CD14-positive monocyte (primary cell): ENCODE results near the gene CYBRD1. TPM values are rescaled to one million over a fixed set of nuclear protein-coding genes. Genes with fewer than 3 reads are reported as not detected.

Experiments
- DNase-seq, 3 donors: peaks; one replicate each; pipeline ENCODE4 v3.0.0-alpha.2; 2011 to 2022
- H2AFZ ChIP-seq: 2 replicates; pipeline ENCODE4 v1.6.0; 2012; ENCODE audit warnings: mild to moderate bottlenecking, low read depth, low read length, inconsistent platforms; ENCODE audit not compliant: insufficient read depth, poor library complexity, severe bottlenecking
- H3K27ac ChIP-seq, 2 donors: 1 replicate in 1 of 2; 2 replicates in 1 of 2; pipeline ENCODE4 v1.5.1; 2012 to 2013; ENCODE audit warnings: low read length in 2 of 2, control low read depth in 1 of 2, inconsistent platforms in 1 of 2, low read depth in 1 of 2, mild to moderate bottlenecking in 1 of 2
- H3K27me3 ChIP-seq, 2 donors: one replicate each; pipeline versions ENCODE4 v1.6.0 to v1.6.1; 2011 to 2013; ENCODE audit warnings: low read length in 2 of 2; ENCODE audit not compliant: control insufficient read depth in 2 of 2, insufficient read depth in 2 of 2
- H3K36me3 ChIP-seq, 2 donors: replicated peaks in 1 of 2; 1 replicate in 1 of 2; 2 replicates in 1 of 2; pipeline versions ENCODE4 v1.5.1 to v1.6.1; 2012 to 2013; ENCODE audit warnings: low read length in 2 of 2, control low read depth in 1 of 2, inconsistent platforms in 1 of 2, mild to moderate bottlenecking in 1 of 2; ENCODE audit not compliant: insufficient read depth in 2 of 2, control insufficient read depth in 1 of 2
- H3K4me1 ChIP-seq, 2 donors: 1 replicate in 1 of 2; 2 replicates in 1 of 2; pipeline versions ENCODE4 v1.5.1 to v1.6.1; 2012 to 2013; ENCODE audit warnings: low read length in 2 of 2, control low read depth in 1 of 2, inconsistent platforms in 1 of 2, mild to moderate bottlenecking in 1 of 2, moderate library complexity in 1 of 2; ENCODE audit not compliant: insufficient read depth in 2 of 2, control insufficient read depth in 1 of 2
- H3K4me2 ChIP-seq: replicated peaks from 2 replicates; pipeline ENCODE3; 2012; ENCODE audit warnings: low read length, moderate library complexity, mild to moderate bottlenecking; ENCODE audit not compliant: poor library complexity, severe bottlenecking; ENCODE audit errors: extremely low read depth
- H3K4me3 ChIP-seq, 3 experiments: fragments of 200-600 bp in 1 of 3; sonication (generic) in 1 of 3; replicated peaks in 1 of 3; 1 replicate in 2 of 3; 2 replicates in 1 of 3; pipeline ENCODE4 v1.5.1; 2011 to 2013; ENCODE audit warnings: low read length in 3 of 3, mild to moderate bottlenecking in 3 of 3, control low read depth in 2 of 3, low read depth in 2 of 3, inconsistent platforms in 1 of 3, moderate library complexity in 1 of 3
- H3K79me2 ChIP-seq: 2 replicates; pipeline ENCODE4 v1.6.0; 2012; ENCODE audit warnings: mild to moderate bottlenecking, control low read depth, inconsistent platforms, low read length, moderate library complexity; ENCODE audit not compliant: insufficient read depth
- H3K9ac ChIP-seq: 2 replicates; pipeline ENCODE4 v1.6.0; 2017; ENCODE audit warnings: low read length, mild to moderate bottlenecking; ENCODE audit not compliant: insufficient read depth, poor library complexity, severe bottlenecking
- H3K9me3 ChIP-seq, 2 donors: replicated peaks in 1 of 2; 1 replicate in 1 of 2; 2 replicates in 1 of 2; pipeline versions ENCODE4 v1.5.1 to v1.6.1; 2012 to 2013; ENCODE audit warnings: low read length in 2 of 2, control low read depth in 1 of 2; ENCODE audit not compliant: control insufficient read depth in 1 of 2, insufficient read depth in 1 of 2
- H4K20me1 ChIP-seq: 2 replicates; pipeline ENCODE4 v1.6.0; 2012; ENCODE audit warnings: mild to moderate bottlenecking, low read length, control low read depth, moderate library complexity; ENCODE audit not compliant: insufficient read depth
- H3K27ac Mint-ChIP-seq, 7 donors: one replicate each; pipeline ENCODE4 v1.8.0; 2020; ENCODE audit warnings: mild to moderate bottlenecking in 7 of 7, mixed read lengths in 7 of 7, moderate library complexity in 6 of 7, inconsistent platforms in 2 of 7
- H3K27me3 Mint-ChIP-seq, 3 donors: one replicate each; pipeline ENCODE4 v1.8.0; 2021 to 2022; ENCODE audit warnings: low read depth in 3 of 3, mild to moderate bottlenecking in 3 of 3, mixed read lengths in 3 of 3, moderate library complexity in 3 of 3, inconsistent platforms in 1 of 3
- H3K36me3 Mint-ChIP-seq, 2 donors: one replicate each; pipeline ENCODE4 v1.8.0; 2020; ENCODE audit warnings: mixed read lengths in 2 of 2, inconsistent platforms in 1 of 2, mild to moderate bottlenecking in 1 of 2
- H3K4me1 Mint-ChIP-seq: one replicate; pipeline ENCODE4 v1.8.0; 2020; ENCODE audit warnings: mild to moderate bottlenecking, mixed read lengths
- H3K4me3 Mint-ChIP-seq, 2 donors: one replicate each; pipeline ENCODE4 v1.8.0; 2020; ENCODE audit warnings: mild to moderate bottlenecking in 2 of 2, mixed read lengths in 2 of 2, moderate library complexity in 1 of 2
- H3K9me3 Mint-ChIP-seq, 7 donors: one replicate each; pipeline ENCODE4 v1.8.0; 2020 to 2022; ENCODE audit warnings: mixed read lengths in 7 of 7, mild to moderate bottlenecking in 6 of 7, moderate library complexity in 6 of 7, inconsistent platforms in 2 of 7
- WGBS: methylation state at CpG from one replicate; pipeline ENCODE4 v1.1.5; 2013; ENCODE audit warnings: missing lambda C conversion rate; ENCODE audit not compliant: insufficient coverage; 5-methylcytosine and 5-hydroxymethylcytosine counted together
- intact Hi-C, 2 donors: fragments of 100-400 bp; cut with micrococcal nuclease; formaldehyde crosslinking; loops; one replicate each; pipeline versions ENCODE4 v1.15.0 to v1.15.1; 2023
- polyA plus RNA-seq, 3 donors: library from polyadenylated mRNA; depleted of rRNA in 1 of 3; unstranded in 2 of 3; stranded (reverse) in 1 of 3; fragments of 300-500 nt in 2 of 3; fragments of >200 nt in 1 of 3; fragmentation: Illumina TruSeq in 2 of 3; gene quantifications; 1 replicate in 2 of 3; 2 replicates in 1 of 3; pipeline ENCODE4 v1.2.3, GENCODE V29; 2012 to 2021
- TF ChIP-seq, protein P1 (sequence below): fragments of 200-600 bp; IDR thresholded peaks from one replicate; pipeline ENCODE4 v1.8.0; 2022; ENCODE audit warnings: antibody characterized with exemption, mild to moderate bottlenecking

Gene CYBRD1
- polyA plus RNA-seq, 3 donors: 21.7 to 61.0 (median 47.3) TPM

DNA sequence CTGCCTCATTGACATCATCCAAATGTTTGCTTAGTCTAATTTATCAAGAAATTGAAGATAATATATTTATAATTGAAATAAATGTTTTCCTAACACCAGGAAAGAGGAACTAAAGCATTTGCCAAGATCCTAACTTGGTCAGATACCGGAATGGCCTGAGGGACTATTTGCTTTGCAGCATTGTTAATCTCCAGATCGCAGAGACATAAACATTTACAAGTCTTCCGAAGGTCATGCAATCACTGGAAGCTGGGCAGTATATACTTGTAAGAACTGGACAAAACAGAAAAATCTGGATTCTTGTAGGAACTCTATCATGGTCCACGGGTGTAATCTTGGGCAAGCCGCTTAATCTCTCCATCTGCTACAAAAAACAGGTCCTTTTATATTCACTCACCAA lies 42.2 kb downstream of the CYBRD1 start:
- Histone ChIP-seq H3K36me3 (no peaks in the 10 kb centered on the region), H3K4me3 (no peak overlapping the region), H2AFZ (no peak overlapping the region), H3K9me3 (peaks cover 8 to 11% of the 10 kb centered on the region in 2 donors), H3K4me2 (no peak overlapping the region), H4K20me1 (no peaks in the 10 kb centered on the region), H3K4me1 (no peaks in the 10 kb centered on the region), H3K79me2 (no peaks in the 10 kb centered on the region), H3K27ac (no peak overlapping the region), H3K27me3 (no peaks in the 10 kb centered on the region), H3K9ac (no peak overlapping the region)
- H3K27me3 Mint-ChIP-seq: peaks cover 0 to 6% (median 2%) of the 10 kb centered on the region in 3 donors
- TF ChIP-seq, protein P1, sequence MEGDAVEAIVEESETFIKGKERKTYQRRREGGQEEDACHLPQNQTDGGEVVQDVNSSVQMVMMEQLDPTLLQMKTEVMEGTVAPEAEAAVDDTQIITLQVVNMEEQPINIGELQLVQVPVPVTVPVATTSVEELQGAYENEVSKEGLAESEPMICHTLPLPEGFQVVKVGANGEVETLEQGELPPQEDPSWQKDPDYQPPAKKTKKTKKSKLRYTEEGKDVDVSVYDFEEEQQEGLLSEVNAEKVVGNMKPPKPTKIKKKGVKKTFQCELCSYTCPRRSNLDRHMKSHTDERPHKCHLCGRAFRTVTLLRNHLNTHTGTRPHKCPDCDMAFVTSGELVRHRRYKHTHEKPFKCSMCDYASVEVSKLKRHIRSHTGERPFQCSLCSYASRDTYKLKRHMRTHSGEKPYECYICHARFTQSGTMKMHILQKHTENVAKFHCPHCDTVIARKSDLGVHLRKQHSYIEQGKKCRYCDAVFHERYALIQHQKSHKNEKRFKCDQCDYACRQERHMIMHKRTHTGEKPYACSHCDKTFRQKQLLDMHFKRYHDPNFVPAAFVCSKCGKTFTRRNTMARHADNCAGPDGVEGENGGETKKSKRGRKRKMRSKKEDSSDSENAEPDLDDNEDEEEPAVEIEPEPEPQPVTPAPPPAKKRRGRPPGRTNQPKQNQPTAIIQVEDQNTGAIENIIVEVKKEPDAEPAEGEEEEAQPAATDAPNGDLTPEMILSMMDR: no peak
- peaks cover 6% of the 10 kb centered on the region for H3K4me1 Mint-ChIP-seq
- no peak for DNase-seq
- H3K4me3 Mint-ChIP-seq: no peak overlapping the region
- H3K36me3 Mint-ChIP-seq: peaks cover 0 to 9% of the 10 kb centered on the region in 2 donors
- peaks cover 8 to 15% (median 12%) of the 10 kb centered on the region in 7 donors for H3K9me3 Mint-ChIP-seq
- WGBS: 92% methylated on average over 2 of the region's 5 CpGs
- no peak overlapping the region for H3K27ac Mint-ChIP-seq
- intact Hi-C loops: no loop called here

DNA sequence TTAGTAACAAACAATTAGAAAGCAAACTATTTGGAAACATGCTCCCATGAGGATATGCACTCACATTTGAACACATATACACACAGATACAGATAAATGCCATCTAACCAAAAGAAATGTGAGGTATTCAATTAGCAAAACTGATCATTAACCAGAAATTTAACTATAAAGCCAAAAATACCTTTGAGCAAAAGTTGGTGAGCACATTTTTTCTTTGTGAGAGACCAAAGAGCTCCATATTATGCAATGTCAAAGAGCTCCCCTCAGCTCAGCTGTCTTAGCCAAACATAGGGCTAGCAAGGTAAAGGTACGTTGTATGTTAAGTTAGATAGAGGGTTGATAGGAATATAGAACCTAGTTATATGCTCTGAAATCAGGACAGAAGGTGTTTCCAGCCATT lies 43.8 kb downstream of the CYBRD1 start:
- TF ChIP-seq, protein P1: no peak
- Mint-ChIP-seq H3K4me3 (no peak overlapping the region), H3K4me1 (peaks cover 6% of the 10 kb centered on the region), H3K36me3 (peaks cover 0 to 9% of the 10 kb centered on the region in 2 donors), H3K27me3 (peaks cover 0 to 2% (median under 1%) of the 10 kb centered on the region in 3 donors), H3K9me3 (peaks cover 8 to 15% (median 12%) of the 10 kb centered on the region in 7 donors), H3K27ac (no peak overlapping the region)
- Histone ChIP-seq H3K9me3 (peaks cover 8 to 11% of the 10 kb centered on the region in 2 donors), H2AFZ (no peak overlapping the region), H3K4me3 (no peak overlapping the region), H3K79me2 (no peaks in the 10 kb centered on the region), H3K4me1 (no peaks in the 10 kb centered on the region), H3K4me2 (no peak overlapping the region), H3K27ac (no peak overlapping the region), H4K20me1 (no peaks in the 10 kb centered on the region), H3K36me3 (no peaks in the 10 kb centered on the region), H3K27me3 (no peaks in the 10 kb centered on the region), H3K9ac (no peak overlapping the region)
- WGBS: no CpG with 5 or more reads among the region's 1 CpG
- intact Hi-C loops: no loop called here
- DNase-seq: no peak
